ENCODE results near the gene MRPS12. TPM values are rescaled to one million over a fixed set of nuclear protein-coding genes. Genes with fewer than 3 reads are reported as not detected.

Gene MRPS12
- total and polyA plus RNA-seq, 9 of the 15 experiments (the other 6 are each of a cell fraction or from before 2014, with no cell fraction given) = 8.1 to 174 (median 52.0) TPM

GRCh38 chr19:38975214-38975860 is 44.6 kb downstream of the MRPS12 start, which contains the start of gene FBXO17 (continued):
- TF ChIP-seq EZH2 (IDR thresholded peaks at IDR 0.05; ENCODE audit: borderline replicate concordance, low read depth, low read length) = no peak
- no peak for TF ChIP-seq ZC3H8 (IDR thresholded peaks at IDR 0.05)
- TF ChIP-seq ZNF282 (CRISPR knock-in tag; IDR thresholded peaks at IDR 0.05) = no peak
- TF ChIP-seq TRIM25 (IDR thresholded peaks at IDR 0.05; ENCODE audit: borderline replicate concordance) = no peak
- no peak for TF ChIP-seq KDM5B (IDR thresholded peaks at IDR 0.05; ENCODE audit: insufficient replicate concordance, low read depth, low read length)
- TF ChIP-seq SREBF1 (IDR thresholded peaks at IDR 0.05; ENCODE audit: borderline replicate concordance, low read depth, low read length) = no peak
- no peak for TF ChIP-seq FOXJ3 (CRISPR knock-in tag; IDR thresholded peaks at IDR 0.05)
- 0 out of 4 replicates have a peak, but pooled peaks have one; percentile 36 to 48 for TF ChIP-seq UBTF (IDR thresholded peaks at IDR 0.05; ENCODE audit: borderline replicate concordance in 1 of 2, low read depth in 2 of 2, low read length in 2 of 2)
- TF ChIP-seq, protein P1, sequence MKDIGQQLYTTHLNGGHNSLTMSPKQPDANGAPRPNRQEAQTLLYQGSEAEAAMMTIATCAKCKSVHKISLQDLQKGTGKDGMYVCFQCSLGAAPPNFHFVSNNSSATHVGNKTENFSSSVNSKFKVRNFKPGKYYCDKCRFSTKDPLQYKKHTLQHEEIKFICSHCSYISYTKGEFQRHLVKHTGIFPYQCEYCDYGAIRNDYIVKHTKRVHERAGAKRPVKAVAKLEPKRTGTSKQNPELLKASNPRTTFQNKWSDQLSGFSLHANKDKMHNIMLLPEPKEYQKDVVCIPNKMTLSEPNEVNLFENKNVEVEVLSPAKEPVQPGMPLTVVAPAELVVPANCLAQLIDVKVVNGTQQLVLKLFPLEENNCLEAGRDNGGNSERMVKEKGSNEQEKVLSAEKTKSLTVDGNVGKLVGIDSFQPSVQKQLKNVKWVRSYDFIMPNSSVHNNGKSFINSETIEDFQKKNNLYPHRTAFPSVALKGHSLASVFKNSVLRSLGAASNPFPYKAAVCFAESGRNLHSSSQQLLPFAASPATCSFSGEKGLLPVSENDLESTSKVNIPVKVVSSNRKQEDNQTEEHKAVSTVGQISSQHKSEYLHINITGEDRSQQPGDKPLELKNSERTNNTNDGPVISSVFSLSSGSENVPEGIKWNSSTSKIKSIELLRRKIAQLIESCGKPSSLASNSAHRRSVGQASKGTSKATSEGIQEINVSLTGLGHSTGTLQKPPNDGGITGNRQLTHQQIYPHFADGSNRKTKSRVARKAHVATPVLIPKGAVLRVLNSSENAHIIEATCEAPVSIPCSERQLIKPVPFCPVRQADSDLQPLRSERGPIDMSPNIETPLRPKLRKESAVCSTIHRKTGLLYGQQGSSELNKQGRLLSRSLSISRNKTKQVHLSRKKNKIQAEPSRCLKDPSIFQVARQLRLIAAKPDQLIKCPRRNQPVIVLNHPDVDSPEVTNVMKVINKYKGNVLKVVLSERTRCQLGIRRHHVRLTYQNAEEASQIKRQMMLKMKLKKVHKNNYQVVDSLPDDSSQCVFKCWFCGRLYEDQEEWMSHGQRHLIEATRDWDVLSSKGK (CRISPR knock-in tag; IDR thresholded peaks at IDR 0.05) = no peak
- no peak for TF ChIP-seq ASH1L (IDR thresholded peaks at IDR 0.05; ENCODE audit: borderline replicate concordance, low read depth, partially characterized antibody)
- TF ChIP-seq E2F4 (CRISPR knock-in tag; IDR thresholded peaks at IDR 0.05; ENCODE audit: low read depth) = no peak
- TF ChIP-seq MTA2 (IDR thresholded peaks at IDR 0.05; ENCODE audit: low read depth) = no peak
- TF ChIP-seq CHCHD3 (CRISPR knock-in tag; IDR thresholded peaks at IDR 0.05) = no peak
- TF ChIP-seq ZNF584 (CRISPR knock-in tag; IDR thresholded peaks at IDR 0.05; ENCODE audit: low read depth) = no peak
- no peak for TF ChIP-seq NCOA1 (IDR thresholded peaks at IDR 0.05; ENCODE audit: low read depth)
- peak; percentile 45; the same call in 1 of the 2 replicates for TF ChIP-seq SUPT5H (IDR thresholded peaks at IDR 0.05)
- TF ChIP-seq YY1 (IDR thresholded peaks at IDR 0.05; ENCODE audit: borderline replicate concordance in 1 of 3, control insufficient read depth in 1 of 3, extremely low read depth in 1 of 3, insufficient read depth in 3 of 3, insufficient read length in 1 of 3, insufficient replicate concordance in 2 of 3, low read depth in 1 of 3, low read length in 2 of 3) = peak in 1 of 3 experiments; percentile 20
- peak; percentile 62; the same call in 1 of the 2 replicates for TF ChIP-seq RB1 (IDR thresholded peaks at IDR 0.05; ENCODE audit: low read depth)
- peak; percentile 51; the same call in 1 of the 2 replicates for TF ChIP-seq SIN3B (IDR thresholded peaks at IDR 0.05; ENCODE audit: low read depth)
